Measurements from ENCODE around the gene COL5A1.

Gene COL5A1

DNA sequence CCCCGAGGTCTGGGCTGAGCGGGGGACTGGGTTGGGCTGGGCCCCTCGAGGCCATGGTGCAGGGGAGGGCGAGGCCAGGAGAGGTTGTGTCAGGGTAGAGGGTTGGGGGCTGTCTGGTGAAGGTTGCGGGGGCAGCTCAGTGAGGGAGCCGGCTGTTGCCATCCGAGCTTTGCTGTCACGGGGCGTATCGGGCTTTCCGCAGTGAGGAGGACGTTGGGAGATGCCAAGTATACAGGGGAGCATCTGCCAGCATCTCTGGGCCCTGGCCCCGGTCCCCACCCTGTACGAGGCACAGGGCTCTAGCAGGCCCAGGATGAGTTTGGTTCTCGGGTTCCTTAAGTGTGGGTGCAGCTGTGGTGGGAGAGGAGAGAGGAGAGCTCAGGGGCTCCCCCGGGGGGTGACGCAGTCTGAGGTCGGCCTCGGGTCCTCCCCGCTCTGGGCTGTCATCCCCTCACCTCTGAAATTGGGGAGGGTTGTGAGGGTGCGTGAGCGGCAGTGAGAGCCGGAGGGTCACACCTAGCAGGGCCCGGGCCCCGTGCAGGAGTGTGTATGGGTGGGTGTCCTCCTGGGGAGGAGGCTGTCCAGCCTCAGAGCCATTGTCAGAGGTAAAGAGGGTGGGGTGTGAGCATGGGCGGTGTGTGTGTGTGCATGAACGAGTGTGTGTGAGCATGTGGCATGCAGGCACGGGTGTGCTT lies 87.3 kb downstream of the COL5A1 start:
- DNase-seq (ENCODE audit: low read depth): no peak

DNA sequence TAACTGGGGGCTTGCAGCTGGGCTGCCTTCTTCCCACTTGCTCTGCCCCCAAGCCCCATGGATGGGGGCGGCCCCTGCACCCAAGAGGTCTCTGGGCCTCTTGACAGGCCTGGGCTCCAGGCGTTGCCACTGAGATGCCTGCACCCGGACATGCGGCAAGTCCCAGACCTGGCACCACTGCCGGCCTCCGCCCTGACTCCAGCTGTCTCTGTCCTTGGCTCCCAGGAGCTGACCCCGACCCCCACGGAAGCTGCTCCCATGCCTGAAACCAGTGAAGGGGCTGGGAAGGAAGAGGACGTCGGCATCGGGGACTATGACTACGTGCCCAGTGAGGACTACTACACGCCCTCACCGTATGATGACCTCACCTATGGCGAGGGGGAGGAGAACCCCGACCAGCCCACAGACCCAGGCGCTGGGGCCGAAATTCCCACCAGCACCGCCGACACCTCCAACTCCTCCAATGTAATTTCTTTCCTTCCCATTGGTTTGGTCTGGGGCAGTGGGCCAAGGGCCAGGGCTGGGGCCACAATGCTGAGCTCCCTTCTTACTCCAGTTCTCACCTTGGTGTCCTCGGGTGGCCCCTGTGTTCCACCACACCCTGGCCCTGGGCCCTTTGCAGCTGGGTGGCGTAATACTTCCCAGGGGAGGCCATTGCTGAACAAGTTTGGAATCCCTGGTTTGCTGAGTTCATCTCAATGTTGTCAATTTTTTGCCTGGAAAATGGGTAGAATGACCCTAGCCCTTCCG lies 88.6 kb downstream of the COL5A1 start:
- DNase-seq (ENCODE audit: low read depth): no peak

DNA sequence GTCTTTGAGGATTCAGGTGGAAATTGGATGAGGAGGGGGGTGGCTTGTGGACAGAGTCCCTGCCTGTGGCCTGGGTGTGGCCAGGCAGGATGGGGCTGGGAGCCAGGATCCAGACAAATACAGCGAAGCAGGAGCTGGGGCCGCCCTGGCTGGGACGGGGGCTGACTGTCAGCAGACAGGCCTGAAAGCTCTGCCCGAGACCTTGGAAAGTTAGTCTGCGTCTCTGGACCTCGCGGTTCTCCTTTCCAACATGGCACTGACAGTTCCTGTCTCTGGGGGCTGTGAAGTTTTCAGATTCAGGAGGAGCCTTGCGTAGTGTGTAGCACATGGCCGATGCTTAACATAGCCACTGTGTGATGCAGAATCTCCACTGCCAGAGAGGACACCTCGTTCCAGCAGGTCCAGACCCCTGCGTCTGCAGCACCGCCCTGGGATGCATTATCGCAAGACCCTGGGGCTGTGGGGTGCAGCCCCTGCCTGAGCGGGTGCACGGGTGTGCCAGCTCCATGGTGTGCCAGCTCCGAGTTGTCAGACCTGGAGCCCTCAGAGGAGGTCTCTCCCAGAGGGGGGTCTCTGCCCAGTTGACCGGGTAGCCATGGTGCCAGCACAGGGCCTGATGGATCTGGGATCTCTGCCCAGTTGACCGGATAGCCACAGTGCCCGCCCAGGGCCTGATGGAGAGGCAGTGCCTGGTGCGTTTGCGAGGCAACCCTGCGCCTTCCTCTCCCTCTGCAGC lies 89.3 kb downstream of the COL5A1 start:
- no peak for DNase-seq (ENCODE audit: low read depth)

DNA sequence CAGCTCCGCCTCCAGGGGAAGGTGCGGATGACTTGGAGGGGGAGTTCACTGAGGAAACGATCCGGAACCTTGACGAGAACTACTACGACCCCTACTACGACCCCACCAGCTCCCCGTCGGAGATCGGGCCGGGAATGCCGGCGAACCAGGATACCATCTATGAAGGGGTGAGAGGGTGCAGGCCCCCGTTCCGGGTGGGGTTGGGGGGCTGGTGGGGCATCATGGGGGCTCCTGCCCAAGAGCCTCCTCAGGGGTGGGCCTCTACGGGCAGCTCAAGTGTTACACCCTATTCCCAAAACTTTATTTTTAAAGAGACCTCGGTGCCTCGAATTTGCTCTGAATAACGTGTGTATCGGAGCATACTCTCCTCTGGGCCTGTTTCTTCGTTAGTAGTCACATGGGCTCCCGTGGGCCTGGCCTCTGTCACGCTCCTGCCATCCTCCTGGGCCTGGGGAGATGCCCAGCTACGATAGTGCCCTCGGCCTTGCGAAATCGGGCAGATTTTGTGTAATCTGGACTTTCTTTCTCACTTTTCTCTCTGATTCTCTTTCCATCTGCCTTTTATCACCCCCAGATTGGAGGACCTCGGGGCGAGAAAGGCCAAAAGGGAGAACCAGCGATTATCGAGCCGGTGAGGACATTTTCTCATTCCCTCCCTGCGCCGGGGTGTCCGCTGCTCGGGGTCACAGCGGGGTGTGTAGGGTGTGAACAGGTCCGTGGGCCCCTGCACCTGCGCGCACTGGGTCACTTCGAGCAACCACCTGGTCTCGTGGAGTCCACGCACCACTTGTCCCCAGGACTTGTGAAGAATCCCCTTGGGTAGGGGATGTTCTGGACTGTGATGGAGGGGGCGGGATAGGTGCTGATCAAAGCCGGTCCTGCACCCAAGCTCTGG lies 90.1 kb downstream of the COL5A1 start:
- DNase-seq (ENCODE audit: low read depth): no peak

DNA sequence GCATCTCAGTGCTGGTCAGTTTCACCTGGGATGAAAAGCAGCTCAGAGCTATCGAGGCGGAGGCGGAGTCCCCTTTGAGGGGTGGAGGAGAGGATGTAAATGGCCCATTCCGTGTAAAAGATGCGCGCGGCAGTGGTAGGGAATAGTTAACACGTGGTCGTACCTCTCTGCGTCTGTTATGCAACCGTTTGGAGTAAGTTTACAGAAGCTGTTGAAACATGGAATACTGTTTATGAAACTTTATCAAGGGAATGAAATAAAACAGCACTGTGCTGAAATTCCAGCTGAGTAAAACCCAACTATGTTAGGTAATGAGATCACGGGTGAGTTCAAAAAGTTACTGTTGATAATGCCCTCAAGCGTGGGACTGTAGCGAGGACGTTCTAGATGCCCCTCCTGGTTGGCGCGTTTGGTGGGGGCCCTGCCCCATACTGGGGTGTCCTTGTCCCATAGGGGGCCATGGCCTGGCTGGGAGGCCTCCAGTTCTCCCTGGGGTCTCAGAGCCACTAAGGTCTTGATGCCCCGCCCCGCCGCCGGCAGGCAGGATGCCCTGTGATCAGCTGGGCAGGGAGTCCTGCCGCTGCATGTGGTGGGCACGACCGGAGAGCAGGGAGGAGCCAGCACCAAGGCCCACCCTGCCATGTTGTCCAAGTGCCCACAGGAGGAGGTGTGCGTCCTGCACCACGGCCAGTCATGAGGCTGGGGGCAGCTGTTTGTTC lies 90.9 kb downstream of the COL5A1 start:
- no peak for DNase-seq (ENCODE audit: low read depth)

DNA sequence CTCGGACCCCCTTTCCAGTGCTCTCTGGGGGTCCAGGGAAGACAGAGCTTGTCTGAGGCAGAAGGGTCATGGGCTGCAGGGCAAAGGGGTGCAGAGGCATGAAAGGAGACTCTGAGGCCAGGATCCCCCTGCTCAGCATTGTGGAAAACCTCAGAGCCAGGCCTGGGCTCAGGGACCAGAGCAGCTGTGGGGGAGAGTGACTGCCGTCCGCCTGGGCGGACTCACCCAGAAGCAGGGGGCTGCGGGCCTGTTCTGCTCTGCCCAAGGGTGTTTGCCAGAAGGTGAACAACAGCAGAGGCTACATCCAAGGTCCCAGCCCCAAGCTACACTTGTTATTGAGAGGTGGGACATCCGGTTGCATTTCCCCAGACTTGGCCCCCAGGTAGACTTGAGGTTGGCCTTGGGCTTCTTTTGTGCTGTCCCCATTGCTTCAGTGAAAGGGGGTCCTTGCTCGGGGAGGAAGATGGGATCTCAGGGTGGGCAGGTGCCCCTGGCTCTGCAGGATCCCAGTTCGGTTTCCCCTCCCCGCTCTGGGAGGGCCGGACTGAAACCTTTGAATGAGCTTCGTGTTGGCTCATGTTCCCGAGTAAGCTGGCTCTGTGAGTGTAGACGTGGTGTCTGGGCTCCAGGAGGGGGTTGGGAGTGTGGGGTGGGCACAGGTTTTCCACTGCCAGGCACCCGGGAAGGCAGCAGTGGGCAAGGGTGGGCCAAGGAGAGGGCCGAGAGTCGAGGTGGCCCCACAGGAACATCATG lies 92.1 kb downstream of the COL5A1 start:
- DNase-seq (ENCODE audit: low read depth): no peak

DNA sequence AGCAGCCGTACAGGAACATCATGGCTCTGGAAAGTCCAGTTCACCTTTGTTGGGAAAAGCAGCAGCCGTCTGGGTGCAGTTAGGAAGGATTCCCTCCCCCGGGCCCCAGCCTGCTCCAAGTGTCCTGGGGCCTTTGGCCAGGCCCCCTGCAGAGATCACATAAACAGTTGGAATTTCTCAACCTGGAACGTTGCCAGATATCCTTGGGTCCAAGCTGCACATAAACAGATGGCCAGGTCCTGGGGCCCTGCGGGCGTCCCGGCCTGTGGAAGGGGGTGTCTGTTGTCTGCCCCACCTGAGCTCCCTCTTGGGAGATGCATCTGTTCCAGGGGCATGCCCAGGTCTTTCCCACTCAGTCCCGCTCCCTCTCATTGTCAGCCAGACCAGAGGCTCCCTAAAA lies 92.7 kb downstream of the COL5A1 start:
- no peak for DNase-seq (ENCODE audit: low read depth)

DNA sequence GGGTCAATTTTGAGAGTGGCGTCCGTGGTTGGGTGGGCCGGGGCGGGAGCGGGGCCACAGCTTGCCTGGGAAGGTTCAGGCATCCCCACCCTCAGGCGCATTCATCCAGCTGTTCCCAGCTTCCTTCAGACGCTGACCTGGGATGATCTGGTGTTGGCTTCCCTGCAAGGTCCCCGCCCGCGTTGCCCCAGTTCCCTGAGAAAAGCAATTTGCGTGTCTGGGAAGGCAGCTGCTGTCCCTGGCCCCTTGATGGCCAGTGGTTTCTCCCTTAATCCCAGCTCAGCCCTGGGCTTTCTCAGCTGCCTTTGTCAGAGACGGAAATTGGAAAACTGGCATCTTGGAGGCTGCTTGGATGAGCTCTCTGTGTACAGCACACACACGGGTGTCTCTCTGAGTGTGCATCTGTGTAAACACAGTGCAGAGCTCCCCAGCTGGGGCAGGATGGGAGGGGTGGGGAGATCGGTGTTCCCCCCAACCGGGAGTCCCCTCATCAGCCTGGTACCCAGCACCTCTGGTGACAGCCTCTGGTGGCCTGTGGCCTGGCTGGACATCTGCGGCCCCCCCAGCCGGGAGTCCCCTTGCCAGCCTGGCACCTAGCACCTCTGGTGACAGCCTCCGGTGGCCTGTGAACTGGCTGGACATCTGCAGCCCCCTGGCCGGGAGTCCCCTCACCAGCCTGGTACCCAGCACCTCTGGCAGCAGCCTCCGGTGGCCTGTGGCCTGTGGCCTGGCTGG lies 94.0 kb downstream of the COL5A1 start:
- DNase-seq (ENCODE audit: low read depth): no peak

DNA sequence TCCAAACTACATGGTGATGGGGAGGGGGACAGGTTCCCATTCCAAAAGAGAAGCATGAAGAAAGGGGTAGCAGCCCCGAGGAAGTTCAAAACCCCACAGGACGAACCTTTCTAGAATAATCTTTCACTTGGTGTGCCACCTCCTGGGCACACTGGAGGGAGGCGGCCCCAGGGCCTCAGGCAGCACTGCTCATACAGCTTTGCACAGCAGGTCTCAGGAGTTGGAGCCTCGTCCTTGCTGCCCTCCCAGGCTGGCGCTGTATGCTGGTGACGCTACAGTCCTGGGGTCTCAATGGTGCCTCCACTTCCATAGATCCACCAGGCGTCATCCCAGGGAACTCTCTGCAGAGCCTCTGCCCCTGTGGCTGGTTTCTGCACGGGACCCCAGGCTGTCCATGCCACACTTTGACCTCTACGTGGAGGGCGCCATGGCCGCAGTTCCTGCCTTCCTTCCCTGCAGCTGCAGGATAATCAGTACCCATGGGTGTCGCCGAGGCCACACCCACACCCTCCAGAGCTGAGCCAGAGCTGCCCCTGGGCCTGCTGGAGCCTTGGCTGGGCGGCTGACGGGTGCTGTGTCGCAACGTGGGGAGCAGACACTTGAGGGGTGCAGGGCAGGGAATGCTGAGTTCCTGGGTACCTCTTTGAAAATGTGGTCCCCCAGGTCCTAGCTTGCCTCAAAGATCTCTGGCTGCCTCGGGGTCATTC lies 95.3 kb downstream of the COL5A1 start:
- DNase-seq (ENCODE audit: low read depth): no peak

DNA sequence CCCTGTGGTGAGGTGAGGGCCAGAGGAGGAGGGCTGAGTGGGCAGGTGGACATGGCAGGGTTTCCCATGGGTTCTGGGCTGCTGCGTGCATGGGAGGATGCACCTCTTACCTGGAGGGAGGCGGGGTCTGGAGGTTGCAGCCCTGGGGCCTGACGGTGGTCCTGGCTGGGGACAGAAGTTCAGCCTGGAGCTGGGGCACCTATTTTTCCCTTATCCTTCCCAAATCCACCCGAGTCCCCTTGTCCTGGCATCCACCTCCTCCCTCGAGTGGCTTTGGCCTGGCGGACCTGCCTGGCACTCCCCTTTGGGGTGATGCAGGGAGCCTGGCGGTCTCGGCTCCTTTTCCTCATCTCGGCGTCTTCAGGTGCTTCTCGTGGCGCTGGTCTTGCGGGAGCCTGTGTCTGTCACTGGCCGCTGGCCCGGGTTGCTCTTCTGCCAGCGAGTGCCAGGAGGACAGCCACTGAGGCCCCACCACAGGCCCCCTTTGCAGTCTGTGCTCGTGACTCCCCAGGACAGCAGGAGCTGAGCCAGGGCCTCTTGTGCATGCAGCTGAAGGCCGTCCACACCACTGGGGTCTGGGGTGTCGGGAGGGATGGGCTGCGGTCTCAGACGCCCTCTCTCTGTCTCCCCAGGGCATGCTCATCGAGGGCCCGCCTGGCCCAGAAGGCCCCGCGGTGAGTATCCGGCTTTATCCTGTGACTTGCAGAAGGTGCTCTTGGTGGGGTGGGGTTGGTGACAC lies 96.4 kb downstream of the COL5A1 start:
- DNase-seq (ENCODE audit: low read depth): no peak

DNA sequence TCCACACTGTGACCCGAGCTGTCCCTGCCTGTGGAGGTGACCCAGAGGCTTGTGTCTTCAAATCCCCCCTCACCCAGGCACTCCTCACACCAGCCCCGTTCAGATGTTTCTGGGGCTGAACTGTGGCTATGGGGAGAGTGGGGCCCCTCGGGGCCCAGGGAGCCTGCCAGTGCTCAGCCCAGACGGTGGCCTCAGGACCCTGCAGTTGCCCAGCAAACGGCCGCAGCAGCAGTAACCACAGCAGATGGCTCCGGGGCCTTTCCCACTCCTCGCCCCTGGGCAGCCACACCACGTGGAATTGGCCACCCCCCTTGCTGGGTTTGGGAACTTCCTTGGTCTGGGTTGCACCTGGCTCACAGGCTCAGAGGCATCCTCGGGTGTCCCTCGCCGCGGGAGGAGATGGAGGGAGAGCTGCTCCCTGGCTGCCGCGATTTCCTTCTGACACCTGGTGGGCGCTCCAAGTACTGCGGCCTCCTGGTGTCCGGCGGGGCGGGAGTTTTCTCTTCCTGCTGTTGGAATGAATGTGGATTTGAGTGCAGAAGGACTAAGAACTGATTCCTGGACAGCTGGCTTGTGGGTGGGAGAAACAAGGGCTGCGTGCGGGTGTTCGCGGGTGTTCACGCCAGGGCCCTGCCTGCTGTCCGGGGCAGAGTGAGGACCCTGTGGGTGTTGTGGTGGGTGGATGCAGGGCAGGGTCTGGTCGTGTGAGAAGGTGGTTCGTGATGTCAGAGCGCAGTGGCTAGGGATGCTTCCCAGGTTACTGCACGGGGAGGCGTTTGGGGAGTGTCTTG lies 97.5 kb downstream of the COL5A1 start:
- no peak for DNase-seq (ENCODE audit: low read depth)

DNA sequence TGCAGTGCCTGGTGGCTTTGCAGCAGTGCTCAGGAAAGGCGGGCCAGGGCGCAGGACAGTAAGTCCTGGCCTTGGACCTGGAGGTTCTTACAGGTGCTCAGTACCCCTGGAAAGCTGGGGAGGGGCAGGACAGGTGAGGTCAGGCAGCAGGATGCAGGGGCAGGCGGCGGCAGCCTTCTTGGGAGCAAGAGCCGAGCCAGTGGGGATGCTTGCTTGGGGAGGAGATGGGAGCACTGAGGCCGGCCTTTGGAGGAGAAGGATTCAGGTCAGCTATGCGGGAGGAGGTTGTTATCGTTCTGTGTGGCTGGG lies 98.0 kb downstream of the COL5A1 start:
- no peak for DNase-seq (ENCODE audit: low read depth)

DNA sequence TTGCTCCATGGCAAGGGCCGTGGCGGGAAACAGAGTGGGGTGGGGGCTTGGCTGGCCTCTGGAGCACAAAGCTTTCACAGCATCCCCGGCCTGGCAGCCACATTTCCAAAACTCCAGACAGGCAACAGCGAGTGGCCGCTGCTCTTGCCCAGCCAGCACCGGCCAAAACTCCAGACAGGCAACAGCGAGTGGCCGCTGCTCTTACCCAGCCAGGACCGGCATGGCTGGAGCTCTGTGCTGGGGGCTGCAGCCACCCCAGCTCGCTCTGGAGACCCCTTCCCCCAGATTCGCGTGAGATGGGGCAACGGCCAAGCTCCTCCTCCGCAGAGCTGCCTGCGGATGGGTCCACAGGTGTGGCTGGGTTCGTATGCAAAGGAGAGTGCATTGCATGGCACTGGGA lies 98.5 kb downstream of the COL5A1 start:
- no peak for DNase-seq (ENCODE audit: low read depth)

DNA sequence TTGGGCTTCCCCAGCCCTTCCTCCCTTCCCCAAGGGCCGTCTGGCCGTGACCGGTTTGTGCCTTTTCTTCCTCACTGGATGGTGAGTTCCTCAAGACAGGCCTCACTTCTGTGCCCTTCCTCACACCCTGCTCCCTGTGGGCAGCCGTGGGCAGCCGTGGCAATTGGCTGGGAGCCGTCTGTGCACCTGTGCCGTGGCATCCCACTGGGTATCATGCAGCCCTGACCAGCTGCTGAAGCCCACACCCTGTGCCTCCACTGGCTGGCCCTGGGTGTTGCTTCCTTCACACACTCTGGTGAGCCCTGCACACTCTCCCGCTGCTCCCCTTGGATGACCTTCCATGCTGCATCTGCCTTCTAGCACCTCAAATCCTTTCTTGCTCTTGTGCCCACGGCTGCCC lies 100.2 kb downstream of the COL5A1 start:
- no peak for DNase-seq (ENCODE audit: low read depth)

DNA sequence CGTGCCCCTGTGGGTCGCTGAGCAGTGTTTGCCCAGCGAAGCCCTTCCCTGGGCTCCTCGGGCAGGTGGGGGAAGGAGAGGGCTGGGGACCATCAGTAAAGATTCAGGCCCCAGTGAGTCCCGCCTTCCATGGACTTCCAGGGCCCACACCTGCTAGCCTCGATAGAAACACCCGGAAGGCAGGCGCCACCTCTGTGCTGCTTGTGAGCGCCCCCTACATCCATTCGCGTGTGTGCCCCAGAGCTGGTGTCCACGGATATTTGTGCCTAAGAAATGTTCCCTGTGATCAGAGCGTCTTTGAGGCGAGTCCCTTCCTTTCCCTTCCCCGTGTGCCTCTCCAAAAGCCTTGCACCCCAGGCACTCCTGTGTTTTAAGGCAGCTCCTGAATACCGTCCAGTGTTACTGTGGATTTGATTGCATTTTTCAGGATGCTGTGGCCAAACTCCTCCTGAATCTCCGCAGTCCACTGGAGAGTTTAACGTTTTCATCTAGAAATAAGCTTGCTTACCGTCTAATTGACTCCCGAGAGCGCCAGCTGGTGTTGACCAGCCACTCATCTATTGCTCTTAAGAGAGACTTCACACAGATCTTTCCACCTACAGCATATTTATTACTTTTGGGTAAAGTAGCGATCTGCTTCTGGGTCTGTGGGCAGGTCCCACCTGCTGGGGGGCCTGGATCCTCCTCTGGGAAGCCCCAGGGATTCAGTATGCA lies 101.4 kb downstream of the COL5A1 start:
- DNase-seq (ENCODE audit: low read depth): no peak

DNA sequence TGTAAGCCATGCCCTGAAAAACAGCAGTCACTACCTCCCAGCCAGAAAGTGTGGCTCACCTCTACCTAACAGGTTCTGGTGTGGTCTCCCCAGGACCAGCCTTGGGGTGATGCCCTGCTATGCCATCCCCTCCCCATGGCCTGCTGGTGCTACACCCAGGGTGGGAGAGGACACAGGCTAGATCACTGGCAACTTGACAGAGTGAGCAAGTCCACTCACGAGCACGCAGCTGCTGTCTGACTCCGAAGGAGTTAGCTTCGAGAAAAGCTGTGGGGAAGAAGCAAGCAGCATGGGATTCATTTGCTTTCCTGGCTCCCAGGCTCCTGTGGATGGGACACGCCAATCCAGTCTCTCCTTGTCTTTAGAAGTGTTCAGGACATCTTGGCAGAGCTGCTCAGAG lies 102.2 kb downstream of the COL5A1 start:
- no peak for DNase-seq (ENCODE audit: low read depth)
